SK-N-SH (cell line): ENCODE results near the gene ZDHHC14. TPM values are rescaled to one million over a fixed set of nuclear protein-coding genes. Genes with fewer than 3 reads are reported as not detected.

Experiments used
- CTCF ChIA-PET: fragments of 300-600, 350-600 bp; formaldehyde crosslinking; extraction: SDS; loops from one replicate; lab custom pipeline; 2021; lab: Yijun Ruan, JAX
- POLR2A ChIA-PET: fragments of 350-600 bp; sonication (Branson Sonifier 250); formaldehyde crosslinking; extraction: SDS; loops from one replicate; lab custom pipeline; 2020; ENCODE audit warnings: antibody characterized with exemption, inconsistent platforms; lab: Yijun Ruan, JAX
- DNase-seq: peaks from one replicate; pipeline ENCODE4 v3.0.0; 2012
- H2AFZ ChIP-seq: fragments of 200-600 bp; sonication (generic); 2 replicates; pipeline ENCODE4 v1.8.1; 2016; ENCODE audit warnings: antibody characterized with exemption, mild to moderate bottlenecking, low read depth
- H3F3A ChIP-seq: fragments of 200-600 bp; sonication (generic); replicated peaks from 2 replicates; pipeline ENCODE3; 2016; ENCODE audit warnings: antibody characterized with exemption, mild to moderate bottlenecking; ENCODE audit not compliant: insufficient read depth
- H3K27ac ChIP-seq, 2 experiments: fragments of 200-500 bp in 1 of 2; fragments of 200-600 bp in 1 of 2; sonication (Bioruptor generic) in 1 of 2; sonication (generic), shearing (Covaris generic) in 1 of 2; 2 replicates each; pipeline versions ENCODE4 v1.5.1 to v1.6.1; 2014 to 2016; ENCODE audit warnings: low read depth in 2 of 2, inconsistent platforms in 1 of 2, low read length in 1 of 2, mild to moderate bottlenecking in 1 of 2, mixed read lengths in 1 of 2
- H3K27me3 ChIP-seq: fragments of 200-600 bp; sonication (generic), shearing (Covaris generic); 2 replicates; pipeline ENCODE4 v1.6.1; 2016; ENCODE audit warnings: mixed run types; ENCODE audit not compliant: insufficient read depth
- H3K36me3 ChIP-seq, 2 experiments: fragments of 200-500 bp in 1 of 2; fragments of 200-600 bp in 1 of 2; sonication (Bioruptor generic) in 1 of 2; sonication (generic) in 1 of 2; replicated peaks in 1 of 2; 2 replicates each; pipeline versions ENCODE3 to v1.5.1; 2014 to 2016; ENCODE audit warnings: low read length in 1 of 2, mild to moderate bottlenecking in 1 of 2; ENCODE audit not compliant: insufficient read depth in 2 of 2, control insufficient read depth in 1 of 2
- H3K4me1 ChIP-seq, 2 experiments: fragments of 200-500 bp in 1 of 2; fragments of 200-600 bp in 1 of 2; sonication (Bioruptor generic) in 1 of 2; sonication (generic), shearing (Covaris generic) in 1 of 2; 2 replicates each; pipeline versions ENCODE4 v1.5.1 to v1.6.1; 2014 to 2016; ENCODE audit warnings: low read depth in 1 of 2, low read length in 1 of 2, mixed run types in 1 of 2; ENCODE audit not compliant: insufficient read depth in 2 of 2, control insufficient read depth in 1 of 2
- H3K4me2 ChIP-seq: fragments of 200-600 bp; sonication (generic), shearing (Covaris generic); 2 replicates; pipeline ENCODE4 v1.6.1; 2017; ENCODE audit warnings: mixed run types
- H3K4me3 ChIP-seq, 2 experiments: fragments of 200-500 bp in 1 of 2; fragments of 200-600 bp in 1 of 2; sonication (Bioruptor generic) in 1 of 2; sonication (generic), shearing (Covaris generic) in 1 of 2; 2 replicates each; pipeline versions ENCODE4 v1.5.1 to v1.8.1; 2014 to 2016; ENCODE audit warnings: low read depth in 2 of 2, inconsistent platforms in 1 of 2, low read length in 1 of 2, mild to moderate bottlenecking in 1 of 2, mixed read lengths in 1 of 2, moderate library complexity in 1 of 2
- H3K79me2 ChIP-seq: fragments of 200-600 bp; sonication (generic); 2 replicates; pipeline ENCODE4 v1.8.1; 2017; ENCODE audit warnings: mild to moderate bottlenecking; ENCODE audit not compliant: insufficient read depth
- H3K9ac ChIP-seq: fragments of 200-600 bp; sonication (generic); 2 replicates; pipeline ENCODE4 v1.6.1; 2017; ENCODE audit warnings: mixed run types
- H3K9me2 ChIP-seq: fragments of 200-600 bp; sonication (generic); 2 replicates; pipeline ENCODE4 v1.6.1; 2017; ENCODE audit warnings: mixed run types
- H3K9me3 ChIP-seq: fragments of 200-600 bp; sonication (generic); 2 replicates; pipeline ENCODE4 v1.6.1; 2017; ENCODE audit warnings: mixed run types, mild to moderate bottlenecking, moderate library complexity
- H4K20me1 ChIP-seq: fragments of 200-600 bp; sonication (generic); 2 replicates; pipeline ENCODE4 v1.6.1; 2017; ENCODE audit warnings: mild to moderate bottlenecking, mixed run types; ENCODE audit not compliant: insufficient read depth
- CHD2 ChIP-seq: fragments of 150-350 bp; IDR thresholded peaks from 2 replicates; pipeline ENCODE4 v1.6.1; 2018; ENCODE audit warnings: low read length; ENCODE audit not compliant: partially characterized antibody
- CTCF ChIP-seq: fragments of 200-600 bp; sonication (generic); IDR thresholded peaks from 2 replicates; pipeline ENCODE4 v1.6.1; 2017; ENCODE audit warnings: antibody characterized with exemption, mild to moderate bottlenecking, moderate library complexity
- ELF1 ChIP-seq: IDR thresholded peaks from 2 replicates; pipeline ENCODE4 v1.4.0; 2012
- FOXJ3 ChIP-seq: sonication (generic); formaldehyde crosslinking; IDR thresholded peaks from 2 replicates; pipeline ENCODE4 v1.5.1; 2020; ENCODE audit warnings: mild to moderate bottlenecking, missing genetic modification reagents
- MAX ChIP-seq: IDR thresholded peaks from 2 replicates; pipeline ENCODE4 v1.4.0; 2012; ENCODE audit warnings: low read depth
- MEF2A ChIP-seq: IDR thresholded peaks from 2 replicates; pipeline ENCODE4 v1.4.0; 2012; ENCODE audit warnings: low read depth, borderline replicate concordance
- NRF1 ChIP-seq: IDR thresholded peaks from 2 replicates; pipeline ENCODE4 v1.6.1; 2012; ENCODE audit warnings: low read depth, mild to moderate bottlenecking, low read length
- PBX3 ChIP-seq: IDR thresholded peaks from 2 replicates; pipeline ENCODE4; 2012
- RAD21 ChIP-seq: IDR thresholded peaks from 2 replicates; pipeline ENCODE4 v1.6.1; 2012; ENCODE audit warnings: mild to moderate bottlenecking, low read length
- RXRA ChIP-seq: IDR thresholded peaks from 2 replicates; pipeline ENCODE4 v1.4.0; 2012; ENCODE audit warnings: low read depth, mild to moderate bottlenecking, borderline replicate concordance
- SIN3A ChIP-seq: IDR thresholded peaks from 2 replicates; pipeline ENCODE4 v1.6.1; 2012; ENCODE audit warnings: low read depth, mild to moderate bottlenecking, low read length, moderate library complexity, borderline replicate concordance
- TAF1 ChIP-seq: IDR thresholded peaks from 2 replicates; pipeline ENCODE4 v1.6.1; 2012; ENCODE audit warnings: low read depth, mild to moderate bottlenecking, low read length, moderate library complexity, borderline replicate concordance
- TEAD4 ChIP-seq: IDR thresholded peaks from 2 replicates; pipeline ENCODE4 v1.4.0; 2012; ENCODE audit warnings: mild to moderate bottlenecking, borderline replicate concordance; ENCODE audit not compliant: insufficient read depth
- ZBTB33 ChIP-seq: IDR thresholded peaks from 2 replicates; pipeline ENCODE4 v1.4.0; 2012; ENCODE audit warnings: low read depth, borderline replicate concordance
- WGBS: methylation state at CpG from one replicate; pipeline ENCODE4 v1.1.6; 2017; ENCODE audit warnings: low lambda C conversion rate; 5-methylcytosine and 5-hydroxymethylcytosine counted together
- polyA plus RNA-seq, 3 experiments: library from polyadenylated mRNA; depleted of rRNA; stranded (reverse); fragments of >200 nt; gene quantifications; 2 replicates each; pipeline ENCODE4 v1.2.3, GENCODE V29; 2012

Gene ZDHHC14
- polyA plus RNA-seq, 1 of the 3 experiments (the other 2 are of a cell fraction), result 5.4 TPM

- TF ChIP-seq MEF2A (no peak), CTCF (no peak), ZBTB33 (no peak), RXRA (no peak)
- H3K36me3 ChIP-seq, result no peaks in the 10 kb centered on the region
- no peaks in the 10 kb centered on the region for H3F3A ChIP-seq
- H3K4me3 ChIP-seq, result no peak overlapping the region
- no peaks in the 10 kb centered on the region for H3K79me2 ChIP-seq
- no peaks in the 10 kb centered on the region for H3K9me3 ChIP-seq
- H4K20me1 ChIP-seq, result no peaks in the 10 kb centered on the region
- no peak overlapping the region for H2AFZ ChIP-seq
- H3K9me2 ChIP-seq, result no peaks in the 10 kb centered on the region
- peaks cover 0 to 6% of the 10 kb centered on the region in 2 experiments; a peak in 1 of 4 replicates for H3K4me1 ChIP-seq
- ChIA-PET CTCF (no interaction called here), POLR2A (no interaction called here)
- no peak overlapping the region for H3K27ac ChIP-seq
- DNase-seq, result no peak
- H3K9ac ChIP-seq, result no peak overlapping the region
- no peaks in the 10 kb centered on the region for H3K27me3 ChIP-seq
- H3K4me2 ChIP-seq, result no peak overlapping the region
- 94% methylated on average over 16 of the region's 17 CpGs for WGBS
Measured at GRCh38 chr6:157560691-157561413, 179.9 kb downstream of the ZDHHC14 start.

- no peaks in the 10 kb centered on the region for H3K9me3 ChIP-seq
- H2AFZ ChIP-seq, result no peak overlapping the region
- 95% methylated on average over 8 of the region's 8 CpGs for WGBS
- no peaks in the 10 kb centered on the region for H3K79me2 ChIP-seq
- no peaks in the 10 kb centered on the region for H3K9me2 ChIP-seq
- ChIA-PET CTCF (no interaction called here), POLR2A (no interaction called here)
- no peak overlapping the region for H3K4me3 ChIP-seq
- H3F3A ChIP-seq, result no peaks in the 10 kb centered on the region
- H3K36me3 ChIP-seq, result no peaks in the 10 kb centered on the region
- H4K20me1 ChIP-seq, result no peaks in the 10 kb centered on the region
- DNase-seq, result no peak
- H3K4me1 ChIP-seq, result peaks cover 0 to 6% of the 10 kb centered on the region in 2 experiments; a peak in 1 of 4 replicates
- no peak overlapping the region for H3K4me2 ChIP-seq
- H3K9ac ChIP-seq, result no peak overlapping the region
- no peaks in the 10 kb centered on the region for H3K27me3 ChIP-seq
- no peak overlapping the region for H3K27ac ChIP-seq
- TF ChIP-seq ZBTB33 (no peak), MAX (no peak), FOXJ3 (CRISPR knock-in tag) (no peak), NRF1 (no peak), SIN3A (no peak), ELF1 (no peak), PBX3 (no peak), TEAD4 (no peak), CTCF (no peak), RAD21 (no peak), CHD2 (no peak), TAF1 (no peak), RXRA (no peak)
Measured at GRCh38 chr6:157561414-157561790, 180.4 kb downstream of the ZDHHC14 start.
